NB4 (cell line): ENCODE data around the gene C20orf173.

ENCODE experiments used
- DNase-seq: peaks from one replicate; pipeline ENCODE4 v3.0.0; 2010; ENCODE audit warnings: low read depth
- H3K4me3 ChIP-seq: one replicate; pipeline ENCODE4 v1.5.1; 2011; ENCODE audit warnings: mild to moderate bottlenecking, low read depth, low read length, moderate library complexity
- CTCF ChIP-seq: IDR thresholded peaks from one replicate; pipeline ENCODE4 v1.5.1; 2012; ENCODE audit warnings: low read depth, low read length
- MAX ChIP-seq: IDR thresholded peaks from 2 replicates; pipeline ENCODE4 v1.6.1; 2011; ENCODE audit warnings: low read depth, low read length
- MYC ChIP-seq: IDR thresholded peaks from 2 replicates; pipeline ENCODE4 v1.6.1; 2011; ENCODE audit warnings: low read depth, low read length
- POLR2A ChIP-seq: IDR thresholded peaks from 2 replicates; pipeline ENCODE4 v1.6.1; 2011; ENCODE audit warnings: mild to moderate bottlenecking; ENCODE audit not compliant: insufficient read length; ENCODE audit errors: extremely low read depth

The C20orf173 gene

GRCh38 chr20:35529552-35529951, at the start of gene C20orf173:
Gene C20orf173 (minus strand): TSS chr20:35529652. CDS start chr20:35529373, 279 bp downstream.
- TF ChIP-seq POLR2A (no peak), MAX (no peak), MYC (no peak), CTCF (no peak)
- H3K4me3 ChIP-seq, result no peak within 1 kb of the TSS
- DNase-seq, result no peak

- TF ChIP-seq POLR2A (no peak), MYC (no peak), CTCF (no peak), MAX (no peak)
- no peak for DNase-seq
- H3K4me3 ChIP-seq, result no peak overlapping the region
Observed at GRCh38 chr20:35579196-35579595, 49.7 kb upstream of the C20orf173 start.

- no peak overlapping the region for H3K4me3 ChIP-seq
- no peak for TF ChIP-seq CTCF
- TF ChIP-seq MYC, result no peak
- no peak for TF ChIP-seq POLR2A
- no peak for TF ChIP-seq MAX
- DNase-seq, result no peak
Observed at GRCh38 chr20:35578469-35578868, 49.0 kb upstream of the C20orf173 start.

GRCh38 chr20:35576816-35577215, 47.4 kb upstream of the C20orf173 start:
- DNase-seq, result no peak
- TF ChIP-seq MYC (no peak), MAX (no peak), CTCF (no peak), POLR2A (no peak)
- no peak overlapping the region for H3K4me3 ChIP-seq

GRCh38 chr20:35575958-35576357, 46.5 kb upstream of the C20orf173 start:
- DNase-seq, result no peak
- no peak overlapping the region for H3K4me3 ChIP-seq
- TF ChIP-seq MAX (no peak), CTCF (no peak), POLR2A (no peak), MYC (no peak)

- no peak for TF ChIP-seq MYC
- TF ChIP-seq POLR2A, result no peak
- no peak for TF ChIP-seq MAX
- TF ChIP-seq CTCF, result no peak
- DNase-seq, result no peak
- no peak overlapping the region for H3K4me3 ChIP-seq
Observed at GRCh38 chr20:35572838-35573237, 43.4 kb upstream of the C20orf173 start.
